Gastrocnemius medialis (tissue), 4 donors: ENCODE data around the gene MAB21L2.

ENCODE experiments used
- CTCF ChIP-seq, 5 experiments: fragments of 450-650 bp in 3 of 5; fragments of 200-600 bp in 2 of 5; sonication (generic) in 2 of 5; IDR thresholded peaks in 4 of 5; conservative IDR thresholded peaks in 1 of 5; 1 replicate in 4 of 5; 2 replicates in 1 of 5; pipeline ENCODE4 v1.5.1; 2016 to 2019; ENCODE audit warnings: antibody characterized with exemption in 5 of 5, mild to moderate bottlenecking in 3 of 5, moderate library complexity in 3 of 5
- POLR2A ChIP-seq, 2 donors: fragments of 450-650 bp; IDR thresholded peaks; one replicate each; pipeline ENCODE4 v1.6.1; 2017; ENCODE audit warnings: antibody characterized with exemption in 2 of 2, mild to moderate bottlenecking in 2 of 2, moderate library complexity in 2 of 2

GRCh38 chr4:150609131-150609530, 27.2 kb downstream of the MAB21L2 start:
- TF ChIP-seq CTCF (IDR thresholded peaks at IDR 0.05 in 4 of 5, conservative IDR thresholded peaks at IDR 0.05 in 1 of 5) (no peak), POLR2A (IDR thresholded peaks at IDR 0.05) (no peak)
